MM.1S (cell line): ENCODE results near the gene HES1.

Experiments used
- DNase-seq: peaks from one replicate; pipeline ENCODE4 v3.0.0-alpha.2; 2015
- H2AFZ ChIP-seq: fragments of 300-600 bp; sonication (generic); 2 replicates; pipeline ENCODE4 v1.6.0; 2016; ENCODE audit warnings: antibody characterized with exemption, low read length
- H3F3A ChIP-seq: fragments of 300-600 bp; sonication (generic); 2 replicates; pipeline ENCODE4 v1.6.1; 2016; ENCODE audit warnings: mild to moderate bottlenecking, antibody characterized with exemption, low read length, moderate library complexity, mixed read lengths; ENCODE audit not compliant: insufficient read depth
- H3K27ac ChIP-seq: fragments of 300-600 bp; sonication (generic); 2 replicates; pipeline ENCODE4 v1.5.1; 2016; ENCODE audit warnings: mild to moderate bottlenecking, low read length
- H3K27me3 ChIP-seq: fragments of 300-600 bp; sonication (generic); replicated peaks from 2 replicates; pipeline ENCODE4 v1.6.0; 2016; ENCODE audit warnings: low read length; ENCODE audit not compliant: insufficient read depth
- H3K36me3 ChIP-seq: fragments of 300-600 bp; sonication (generic); replicated peaks from 2 replicates; pipeline ENCODE4 v1.6.1; 2016; ENCODE audit warnings: mild to moderate bottlenecking, low read length, mixed read lengths; ENCODE audit not compliant: insufficient read depth
- H3K4me1 ChIP-seq: fragments of 300-600 bp; sonication (generic); 2 replicates; pipeline ENCODE4 v1.6.1; 2016; ENCODE audit warnings: low read length, mixed read lengths
- H3K4me2 ChIP-seq: fragments of 300-600 bp; sonication (generic); 2 replicates; pipeline ENCODE4 v1.6.0; 2016; ENCODE audit warnings: low read depth, low read length
- H3K4me3 ChIP-seq: fragments of 300-600 bp; sonication (generic); 2 replicates; pipeline ENCODE4 v1.5.1; 2016; ENCODE audit warnings: low read length, mixed read lengths
- H3K79me2 ChIP-seq: fragments of 300-600 bp; sonication (generic); 2 replicates; pipeline ENCODE4 v1.6.1; 2016; ENCODE audit warnings: mixed run types, low read length, mixed read lengths
- H3K9ac ChIP-seq: fragments of 300-600 bp; sonication (generic); 2 replicates; pipeline ENCODE4 v1.6.1; 2016; ENCODE audit warnings: low read length, mixed read lengths
- H3K9me2 ChIP-seq: fragments of 300-600 bp; sonication (generic); replicated peaks from 2 replicates; pipeline ENCODE4 v1.6.1; 2016; ENCODE audit warnings: mild to moderate bottlenecking, low read length, mixed read lengths; ENCODE audit not compliant: insufficient read depth
- H3K9me3 ChIP-seq: fragments of 300-600 bp; sonication (generic); replicated peaks from 2 replicates; pipeline ENCODE4 v1.6.1; 2016; ENCODE audit warnings: mild to moderate bottlenecking, low read length, mixed read lengths; ENCODE audit not compliant: insufficient read depth
- H4K20me1 ChIP-seq: fragments of 300-600 bp; sonication (generic); 2 replicates; pipeline ENCODE4 v1.6.1; 2016; ENCODE audit warnings: mild to moderate bottlenecking, low read length, moderate library complexity, mixed read lengths; ENCODE audit not compliant: insufficient read depth
- EZH2 ChIP-seq: fragments of 300-600 bp; sonication (generic); optimal IDR thresholded peaks from 2 replicates; pipeline ENCODE3; 2017; ENCODE audit warnings: low read depth, mild to moderate bottlenecking, antibody characterized with exemption, low read length, mixed read lengths
- EZH2phosphoT487 ChIP-seq: fragments of 300-600 bp; sonication (generic); IDR thresholded peaks from 2 replicates; pipeline ENCODE4 v1.6.1; 2018; ENCODE audit warnings: antibody characterized with exemption, low read length
- TF ChIP-seq, protein P1 (sequence below): fragments of 300-600 bp; sonication (generic); IDR thresholded peaks from 2 replicates; pipeline ENCODE4 v1.5.1; 2016; ENCODE audit warnings: antibody characterized with exemption, low read length, mixed read lengths

Gene HES1

GRCh38 chr3:194183271-194183670 is 47.3 kb downstream of the HES1 start:
- no peaks in the 10 kb centered on the region for H3K36me3 ChIP-seq
- no peaks in the 10 kb centered on the region for H3K79me2 ChIP-seq
- TF ChIP-seq EZH2 = no peak
- no peak for DNase-seq
- no peak overlapping the region for H3K27ac ChIP-seq
- no peaks in the 10 kb centered on the region for H3K9me2 ChIP-seq
- H3K27me3 ChIP-seq = no peaks in the 10 kb centered on the region
- H3K9ac ChIP-seq = no peak overlapping the region
- H3K4me3 ChIP-seq = no peak overlapping the region
- no peak overlapping the region for H3K4me2 ChIP-seq
- no peaks in the 10 kb centered on the region for H3K9me3 ChIP-seq
- no peaks in the 10 kb centered on the region for H3K4me1 ChIP-seq
- no peaks in the 10 kb centered on the region for H3F3A ChIP-seq
- no peaks in the 10 kb centered on the region for H4K20me1 ChIP-seq
- H2AFZ ChIP-seq = no peak overlapping the region

- no peak overlapping the region for H3K27ac ChIP-seq
- H3K9ac ChIP-seq = no peak overlapping the region
- TF ChIP-seq EZH2 (no peak), EZH2phosphoT487 (no peak)
- TF ChIP-seq, protein P1, sequence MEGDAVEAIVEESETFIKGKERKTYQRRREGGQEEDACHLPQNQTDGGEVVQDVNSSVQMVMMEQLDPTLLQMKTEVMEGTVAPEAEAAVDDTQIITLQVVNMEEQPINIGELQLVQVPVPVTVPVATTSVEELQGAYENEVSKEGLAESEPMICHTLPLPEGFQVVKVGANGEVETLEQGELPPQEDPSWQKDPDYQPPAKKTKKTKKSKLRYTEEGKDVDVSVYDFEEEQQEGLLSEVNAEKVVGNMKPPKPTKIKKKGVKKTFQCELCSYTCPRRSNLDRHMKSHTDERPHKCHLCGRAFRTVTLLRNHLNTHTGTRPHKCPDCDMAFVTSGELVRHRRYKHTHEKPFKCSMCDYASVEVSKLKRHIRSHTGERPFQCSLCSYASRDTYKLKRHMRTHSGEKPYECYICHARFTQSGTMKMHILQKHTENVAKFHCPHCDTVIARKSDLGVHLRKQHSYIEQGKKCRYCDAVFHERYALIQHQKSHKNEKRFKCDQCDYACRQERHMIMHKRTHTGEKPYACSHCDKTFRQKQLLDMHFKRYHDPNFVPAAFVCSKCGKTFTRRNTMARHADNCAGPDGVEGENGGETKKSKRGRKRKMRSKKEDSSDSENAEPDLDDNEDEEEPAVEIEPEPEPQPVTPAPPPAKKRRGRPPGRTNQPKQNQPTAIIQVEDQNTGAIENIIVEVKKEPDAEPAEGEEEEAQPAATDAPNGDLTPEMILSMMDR = no peak
- no peaks in the 10 kb centered on the region for H3K27me3 ChIP-seq
- no peaks in the 10 kb centered on the region for H3K79me2 ChIP-seq
- H2AFZ ChIP-seq = no peak overlapping the region
- no peaks in the 10 kb centered on the region for H3K4me1 ChIP-seq
- no peaks in the 10 kb centered on the region for H3K9me3 ChIP-seq
- no peak overlapping the region for H3K4me2 ChIP-seq
- H4K20me1 ChIP-seq = no peaks in the 10 kb centered on the region
- no peak for DNase-seq
- H3K4me3 ChIP-seq = no peak overlapping the region
- H3F3A ChIP-seq = no peaks in the 10 kb centered on the region
- H3K36me3 ChIP-seq = no peaks in the 10 kb centered on the region
- H3K9me2 ChIP-seq = no peaks in the 10 kb centered on the region
Observed at GRCh38 chr3:194184265-194184751, 48.4 kb downstream of the HES1 start.

- no peak for DNase-seq
- Histone ChIP-seq H3K9ac (no peak overlapping the region), H3K4me3 (no peak overlapping the region), H3K9me3 (no peaks in the 10 kb centered on the region), H3K79me2 (no peaks in the 10 kb centered on the region), H2AFZ (no peak overlapping the region), H3K36me3 (no peaks in the 10 kb centered on the region), H3F3A (no peaks in the 10 kb centered on the region), H3K27me3 (no peaks in the 10 kb centered on the region), H4K20me1 (no peaks in the 10 kb centered on the region), H3K4me1 (no peaks in the 10 kb centered on the region), H3K9me2 (no peaks in the 10 kb centered on the region), H3K4me2 (no peak overlapping the region), H3K27ac (no peak overlapping the region)
- TF ChIP-seq, protein P1 = no peak
- no peak for TF ChIP-seq EZH2
- no peak for TF ChIP-seq EZH2phosphoT487
Observed at GRCh38 chr3:194184801-194185200, 48.9 kb downstream of the HES1 start.

DNA sequence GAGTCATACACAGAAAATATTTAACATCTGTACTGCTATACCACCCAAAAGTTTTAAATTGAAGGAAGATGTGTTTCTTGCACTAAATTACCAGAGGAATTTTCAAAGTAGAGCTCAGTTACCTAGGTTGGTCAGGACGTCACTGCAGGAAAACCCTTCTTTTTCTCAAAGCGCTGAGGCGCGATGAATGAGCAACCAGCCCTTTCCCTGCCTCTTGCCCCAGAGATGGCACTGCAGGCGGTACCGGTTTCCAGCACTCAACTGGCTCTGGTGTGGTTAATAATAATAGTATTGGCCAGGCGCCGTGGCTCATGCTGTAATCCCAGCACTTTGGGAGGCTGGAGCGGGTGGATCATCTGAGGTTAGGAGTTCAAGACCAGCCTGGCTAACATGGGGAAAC is 49.3 kb downstream of the HES1 start:
- H3F3A ChIP-seq = no peaks in the 10 kb centered on the region
- H3K9me3 ChIP-seq = no peaks in the 10 kb centered on the region
- no peak overlapping the region for H3K4me2 ChIP-seq
- no peak for DNase-seq
- H4K20me1 ChIP-seq = no peaks in the 10 kb centered on the region
- no peaks in the 10 kb centered on the region for H3K4me1 ChIP-seq
- no peaks in the 10 kb centered on the region for H3K79me2 ChIP-seq
- H2AFZ ChIP-seq = no peak overlapping the region
- H3K9me2 ChIP-seq = no peaks in the 10 kb centered on the region
- TF ChIP-seq EZH2phosphoT487 = no peak
- TF ChIP-seq, protein P1 = no peak
- no peak for TF ChIP-seq EZH2
- H3K4me3 ChIP-seq = no peak overlapping the region
- no peaks in the 10 kb centered on the region for H3K36me3 ChIP-seq
- no peak overlapping the region for H3K9ac ChIP-seq
- H3K27me3 ChIP-seq = no peaks in the 10 kb centered on the region
- H3K27ac ChIP-seq = no peak overlapping the region
